HG02798 (cell line): Measurements from ENCODE around the gene TCFL5.

Source experiments
- ATAC-seq: cut with Tn5 transposase; IDR thresholded peaks from one replicate; pipeline ENCODE4 v1.9.1; 2021; ENCODE audit warnings: mild to moderate bottlenecking; ENCODE audit not compliant: unreplicated experiment, poor library complexity

Gene TCFL5

DNA sequence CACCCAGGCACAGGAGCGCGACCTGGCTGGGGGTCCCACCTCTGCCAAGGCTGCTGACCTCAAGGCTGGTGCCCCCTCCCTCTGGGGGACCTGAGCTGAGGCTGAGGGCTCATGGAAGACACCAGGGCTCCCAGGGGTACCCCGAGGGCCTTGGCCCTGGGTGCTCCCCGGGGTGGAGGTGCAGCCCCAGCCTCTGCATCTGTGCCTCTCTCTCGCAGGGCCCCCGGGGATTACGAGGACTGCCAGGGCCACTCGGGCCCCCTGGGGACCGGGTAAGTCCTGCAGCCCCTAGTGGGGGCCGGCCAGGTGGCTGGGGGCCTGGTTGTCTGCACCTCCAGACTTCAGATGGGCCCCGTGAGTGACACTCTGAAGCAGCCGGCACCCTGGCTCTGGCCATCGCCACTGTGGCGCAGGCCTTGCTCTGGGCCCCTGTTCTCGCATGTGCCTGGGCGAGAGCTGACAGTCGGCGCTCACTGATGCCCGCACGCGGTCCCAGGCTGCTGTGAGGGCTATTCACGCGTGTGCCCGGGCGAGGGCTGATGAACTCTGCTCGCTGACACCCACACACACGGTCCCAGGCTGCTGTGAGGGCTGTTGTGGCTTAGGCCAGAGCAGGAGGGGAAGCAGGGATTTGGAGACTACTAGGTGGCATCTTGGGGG lies 35.5 kb downstream of the TCFL5 start:
- ATAC-seq: no peak

DNA sequence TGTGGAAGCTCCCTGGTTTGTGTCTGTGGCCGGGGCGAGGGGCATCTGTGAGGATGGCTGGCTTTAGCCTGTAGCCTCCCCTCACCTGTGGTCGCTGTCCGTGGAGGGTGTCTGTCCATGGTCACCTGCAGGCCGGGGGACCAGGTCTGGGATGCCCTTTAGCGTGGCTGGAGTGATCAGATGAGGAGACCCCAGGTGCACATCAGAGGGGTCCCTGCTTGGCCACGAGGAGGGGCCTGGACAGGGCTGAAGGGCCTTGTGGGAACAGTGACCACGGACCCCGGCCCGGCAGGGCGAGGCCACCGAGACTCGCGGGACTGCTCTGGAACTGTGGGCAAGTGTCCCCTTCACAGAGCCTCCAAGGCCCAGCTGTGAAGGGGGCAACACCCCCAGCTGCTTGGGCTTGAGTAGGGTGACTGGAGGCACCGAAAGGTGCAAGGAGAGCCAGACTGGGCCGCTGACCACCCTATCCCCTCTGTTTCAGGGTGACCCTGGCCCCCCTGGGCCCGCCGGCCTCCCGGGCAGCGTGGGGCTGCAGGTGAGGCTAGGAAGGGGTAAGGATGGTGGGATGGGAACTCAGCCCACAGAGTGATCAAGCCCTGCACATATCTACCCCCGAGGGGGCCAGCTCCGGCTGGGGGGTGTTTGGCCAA lies 36.2 kb downstream of the TCFL5 start:
- no peak for ATAC-seq

DNA sequence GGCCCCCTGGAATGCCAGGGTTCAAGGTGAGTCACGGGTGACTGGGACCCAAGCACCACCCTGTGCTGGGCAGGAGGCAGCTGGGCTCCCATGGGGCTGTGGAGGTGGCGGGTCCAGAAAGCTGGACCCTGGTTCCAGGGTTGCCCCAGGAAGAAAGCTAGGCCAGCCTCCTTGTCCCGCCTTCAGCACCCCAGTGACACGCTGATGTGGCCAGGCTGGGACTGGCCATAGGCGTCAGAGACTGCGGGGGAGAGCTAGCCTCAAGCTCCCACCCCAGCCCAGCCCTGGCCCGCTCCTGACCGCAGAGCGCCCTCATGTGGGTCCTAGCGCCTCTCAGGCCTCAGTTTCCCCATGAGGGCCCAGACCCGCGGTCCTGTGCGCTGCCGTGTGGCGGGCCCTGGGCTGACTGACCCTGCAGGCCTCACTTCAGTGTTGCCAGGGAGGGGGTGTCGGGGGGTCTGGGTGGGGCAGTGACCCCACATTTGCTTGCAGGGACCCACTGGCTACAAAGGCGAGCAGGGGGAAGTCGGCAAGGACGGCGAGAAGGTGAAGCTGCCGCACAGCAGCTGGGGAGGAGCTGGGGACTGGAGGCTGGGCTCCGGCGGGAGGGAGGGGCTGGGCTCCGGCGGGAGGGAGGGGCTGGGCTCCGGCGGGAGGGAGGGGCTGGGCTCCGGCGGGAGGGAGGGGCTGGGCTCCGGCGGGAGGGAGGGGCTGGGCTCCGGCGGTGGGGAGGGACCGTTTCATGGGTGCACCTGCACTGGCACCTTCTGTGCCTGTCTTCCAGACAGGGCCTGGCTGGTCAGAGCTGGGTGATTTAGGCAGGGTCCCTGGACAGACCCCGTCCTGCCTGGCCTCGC lies 36.9 kb downstream of the TCFL5 start:
- ATAC-seq: peak; percentile 33

DNA sequence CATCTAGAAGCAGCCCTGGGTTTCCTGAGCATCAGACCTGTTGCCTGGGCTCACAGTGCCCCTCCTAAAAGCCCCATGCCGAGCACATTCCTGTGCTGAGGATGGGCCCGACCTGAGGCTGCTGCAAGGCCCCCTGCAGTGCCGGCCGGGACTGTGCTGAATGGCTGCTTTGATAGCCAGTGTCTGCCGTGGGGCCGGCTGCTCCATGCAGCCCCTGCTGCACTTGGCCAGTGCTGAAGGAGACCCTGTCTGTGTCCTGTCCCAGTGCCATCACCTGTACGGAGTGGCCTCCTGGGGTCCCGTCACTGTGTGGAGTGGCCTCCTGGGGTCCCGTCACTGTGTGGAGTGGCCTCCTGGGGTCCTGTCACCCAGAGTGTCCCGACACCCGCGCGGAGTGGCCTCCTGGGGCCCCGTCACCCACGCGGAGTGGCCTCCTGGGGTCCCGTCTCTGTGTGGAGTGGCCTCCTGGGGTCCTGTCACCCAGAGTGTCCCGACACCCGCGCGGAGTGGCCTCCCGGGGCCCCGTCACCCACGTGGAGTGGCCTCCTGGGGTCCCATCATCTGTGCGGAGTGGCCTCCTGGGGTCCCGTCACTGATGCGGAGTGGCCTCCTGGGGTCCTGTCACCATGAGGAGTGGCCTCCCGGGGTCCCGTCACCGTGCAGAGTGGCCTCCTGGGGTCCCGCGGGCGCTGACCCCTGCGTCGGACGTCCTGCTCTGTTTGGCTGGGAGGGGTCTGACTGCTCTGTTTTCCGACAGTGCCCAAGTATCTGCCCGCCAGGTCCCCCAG lies 37.7 kb downstream of the TCFL5 start:
- no peak for ATAC-seq

DNA sequence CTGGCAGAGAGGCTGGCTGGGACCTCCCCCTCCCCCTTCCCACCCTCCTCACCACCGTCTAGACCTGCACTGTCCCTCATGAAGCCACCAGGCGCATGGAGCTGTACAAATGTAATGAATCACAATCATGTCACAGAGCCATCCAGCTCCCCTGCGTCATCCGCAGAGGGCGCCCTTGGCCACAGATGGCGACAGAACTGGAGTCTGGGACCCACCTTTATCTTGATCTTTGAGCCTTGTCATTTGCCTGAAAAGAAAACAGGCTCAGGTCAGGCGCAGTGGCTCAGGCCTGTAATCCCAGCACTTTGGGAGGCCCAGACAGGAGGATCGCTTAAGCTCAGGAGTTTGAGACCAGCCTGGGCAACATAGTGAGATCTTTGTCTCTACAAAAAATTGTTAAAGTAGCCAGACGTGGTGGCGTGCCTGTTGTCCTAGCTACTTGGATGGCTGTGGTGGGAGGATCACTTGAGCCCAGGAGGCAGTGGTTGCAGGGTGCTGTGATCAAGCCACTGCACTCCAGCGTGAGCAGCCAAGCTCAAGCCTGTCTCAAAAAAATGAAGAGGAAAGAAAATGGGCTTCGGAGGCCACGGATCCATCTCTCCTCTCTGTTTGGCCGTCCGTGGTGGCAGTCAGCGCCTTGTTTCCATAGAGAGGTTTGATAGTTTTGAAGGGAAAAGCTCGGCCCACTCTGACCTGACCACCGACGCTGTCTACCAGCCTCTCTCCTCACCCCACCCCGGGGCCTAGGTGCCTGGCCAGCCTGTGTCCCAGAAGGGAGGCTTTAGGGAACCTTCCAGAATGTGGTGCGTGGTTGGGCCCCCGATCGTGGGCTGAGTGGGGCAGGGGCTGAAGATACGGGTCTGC lies 38.6 kb downstream of the TCFL5 start:
- no peak for ATAC-seq

DNA sequence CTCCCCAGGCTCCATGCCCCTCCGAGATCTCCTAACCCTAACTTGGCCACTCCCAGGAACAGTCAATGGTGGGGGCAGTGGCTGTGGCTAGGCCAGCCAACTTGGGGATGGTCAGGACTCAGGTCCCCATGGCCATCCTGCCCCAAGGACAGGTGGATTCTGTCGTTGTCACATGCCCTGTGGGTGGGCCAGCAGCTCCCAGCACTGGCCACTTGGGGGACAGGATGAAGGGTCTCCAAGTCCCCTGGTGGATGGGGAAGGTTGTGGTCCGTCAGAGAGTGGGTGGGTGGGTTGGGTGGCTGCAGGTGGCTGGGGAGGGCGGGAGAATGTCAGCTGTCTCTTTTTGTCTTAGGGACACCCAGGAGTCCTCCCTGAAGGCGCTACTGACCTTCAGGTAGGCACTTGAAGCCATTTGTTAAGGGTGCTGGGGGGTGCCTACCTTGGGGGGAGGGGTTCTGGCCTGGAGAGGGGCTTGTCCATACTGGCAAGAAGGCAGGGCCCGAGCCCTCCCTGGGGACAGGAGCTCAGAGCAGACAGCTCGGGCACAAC lies 39.3 kb downstream of the TCFL5 start:
- no peak for ATAC-seq

DNA sequence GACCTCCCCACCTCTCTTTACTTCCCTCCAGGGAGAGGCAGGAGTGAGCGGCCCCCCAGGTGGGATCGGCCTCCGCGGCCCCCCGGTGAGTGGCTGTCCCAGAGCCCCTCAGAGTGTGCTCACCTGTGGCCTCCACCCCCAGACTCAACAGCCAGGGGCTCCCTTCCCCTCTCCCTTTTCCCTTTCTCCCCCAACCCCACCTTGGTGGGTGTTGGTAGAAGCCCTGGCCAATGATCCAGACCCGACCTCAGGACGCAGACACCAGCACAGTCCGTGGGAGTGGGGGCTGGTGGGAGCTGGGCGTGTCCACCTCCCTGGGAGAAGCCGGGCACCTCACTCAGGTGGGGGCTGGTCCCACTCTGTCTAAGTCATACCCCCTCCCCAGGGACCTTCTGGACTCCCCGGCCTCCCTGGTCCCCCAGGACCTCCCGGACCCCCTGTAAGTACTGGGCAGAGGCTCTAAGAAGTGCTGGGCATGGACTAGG lies 39.9 kb downstream of the TCFL5 start:
- ATAC-seq: no peak

DNA sequence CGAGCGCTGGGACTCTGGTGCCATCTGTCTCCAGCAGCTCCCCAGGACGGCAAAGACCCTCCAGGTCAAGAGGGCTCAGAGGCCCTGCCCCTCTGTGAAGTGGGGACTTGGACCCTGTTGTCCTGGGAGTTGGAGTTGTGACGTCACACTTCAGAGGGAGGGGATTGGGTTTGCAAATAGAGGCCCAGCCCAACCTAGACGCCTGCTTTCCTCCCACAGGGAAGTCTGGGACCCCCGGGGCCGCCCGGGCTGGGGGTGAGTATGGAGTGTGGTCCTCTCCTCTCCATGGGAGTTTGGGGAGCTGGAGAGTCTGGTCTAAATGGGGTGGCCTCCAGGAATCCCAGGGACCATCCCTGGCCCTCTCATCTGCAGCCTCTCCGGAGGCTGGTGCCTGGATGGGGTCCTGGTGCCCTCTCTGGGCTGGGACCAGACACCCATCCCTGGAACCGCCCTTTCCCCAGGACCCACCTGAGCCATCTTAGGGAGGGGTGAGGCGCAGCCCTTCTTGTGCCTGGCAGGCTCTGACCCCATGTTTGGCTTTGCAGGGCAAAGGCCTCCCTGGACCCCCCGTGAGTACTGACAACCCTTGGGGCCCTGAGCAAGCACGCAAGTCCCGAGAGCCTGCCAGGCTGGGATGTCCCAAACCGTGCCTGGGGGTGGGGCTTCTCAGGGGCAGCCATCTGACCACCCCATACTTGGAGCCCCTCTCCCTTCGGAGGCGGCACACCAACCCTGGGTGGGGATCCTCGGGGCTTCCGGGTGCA lies 40.5 kb downstream of the TCFL5 start:
- ATAC-seq: no peak

DNA sequence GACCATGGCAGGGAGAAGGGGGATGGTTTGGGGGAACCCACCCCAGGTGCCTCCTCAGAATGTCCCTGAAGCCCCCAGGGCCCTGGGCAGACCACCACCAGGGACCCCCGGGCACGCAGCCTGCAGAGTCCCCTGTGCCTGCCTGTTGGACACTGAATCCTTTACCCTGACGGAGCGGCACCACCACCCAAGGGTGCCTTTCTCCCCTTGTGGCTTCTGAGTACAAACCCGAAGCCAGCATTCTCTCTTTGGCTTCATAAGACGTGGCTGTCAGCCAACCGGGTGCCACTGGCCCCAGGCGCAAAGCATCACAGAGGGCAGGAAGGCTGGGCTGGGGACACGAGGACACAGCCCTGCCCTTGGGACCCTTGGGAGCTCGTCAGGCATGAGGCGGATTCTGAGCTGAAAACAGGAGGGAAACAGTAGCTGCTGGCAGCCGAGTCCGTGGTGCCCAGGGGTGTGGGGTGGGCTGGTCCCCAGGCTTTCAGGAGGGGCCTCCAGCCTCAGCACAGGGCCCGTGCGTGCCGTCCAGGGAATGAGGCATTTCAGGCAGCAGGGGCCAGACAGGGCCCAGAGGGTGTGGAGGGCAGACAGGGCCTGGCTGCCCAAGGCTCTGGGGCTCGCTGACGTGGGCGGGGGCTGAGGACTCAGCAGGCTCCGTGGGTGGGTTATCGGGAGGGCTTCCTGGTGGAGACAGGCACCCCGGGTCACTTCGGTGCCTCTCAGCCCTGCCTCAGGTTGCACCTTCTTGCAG lies 41.2 kb downstream of the TCFL5 start:
- no peak for ATAC-seq

DNA sequence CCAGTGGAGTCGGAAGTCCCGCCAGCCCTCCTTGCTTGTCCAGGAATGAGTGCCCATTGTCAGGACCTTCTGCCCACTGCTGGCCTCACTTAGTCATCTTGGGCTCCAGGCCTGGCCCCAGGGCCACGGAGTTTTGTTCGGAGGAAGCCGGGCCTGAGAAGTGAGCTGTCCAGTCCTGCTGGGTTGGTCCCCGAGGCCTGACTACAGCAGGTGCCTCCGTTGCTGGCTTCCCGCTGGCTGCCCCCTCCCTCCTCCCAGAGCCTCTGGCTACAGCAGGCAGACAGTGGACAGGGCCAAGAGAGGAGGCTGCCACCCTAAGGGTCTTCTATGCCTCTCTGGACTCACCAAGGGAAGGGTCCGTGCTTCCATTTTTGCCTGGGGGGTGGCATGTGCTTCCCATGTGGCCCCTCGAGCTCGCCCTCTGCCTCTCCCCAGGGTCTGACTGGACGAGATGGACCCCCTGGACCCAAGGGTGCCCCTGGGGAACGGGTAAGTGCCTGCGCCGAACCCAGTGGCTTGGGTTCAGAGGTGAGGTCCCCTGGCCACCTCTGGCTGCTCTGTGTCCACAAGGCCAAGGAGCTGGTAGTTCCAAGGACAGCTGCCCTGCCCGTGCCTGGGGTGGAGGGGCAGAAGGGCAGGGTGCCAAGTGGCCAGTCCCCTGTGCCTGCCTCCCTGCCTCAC lies 42.0 kb downstream of the TCFL5 start:
- ATAC-seq: no peak

DNA sequence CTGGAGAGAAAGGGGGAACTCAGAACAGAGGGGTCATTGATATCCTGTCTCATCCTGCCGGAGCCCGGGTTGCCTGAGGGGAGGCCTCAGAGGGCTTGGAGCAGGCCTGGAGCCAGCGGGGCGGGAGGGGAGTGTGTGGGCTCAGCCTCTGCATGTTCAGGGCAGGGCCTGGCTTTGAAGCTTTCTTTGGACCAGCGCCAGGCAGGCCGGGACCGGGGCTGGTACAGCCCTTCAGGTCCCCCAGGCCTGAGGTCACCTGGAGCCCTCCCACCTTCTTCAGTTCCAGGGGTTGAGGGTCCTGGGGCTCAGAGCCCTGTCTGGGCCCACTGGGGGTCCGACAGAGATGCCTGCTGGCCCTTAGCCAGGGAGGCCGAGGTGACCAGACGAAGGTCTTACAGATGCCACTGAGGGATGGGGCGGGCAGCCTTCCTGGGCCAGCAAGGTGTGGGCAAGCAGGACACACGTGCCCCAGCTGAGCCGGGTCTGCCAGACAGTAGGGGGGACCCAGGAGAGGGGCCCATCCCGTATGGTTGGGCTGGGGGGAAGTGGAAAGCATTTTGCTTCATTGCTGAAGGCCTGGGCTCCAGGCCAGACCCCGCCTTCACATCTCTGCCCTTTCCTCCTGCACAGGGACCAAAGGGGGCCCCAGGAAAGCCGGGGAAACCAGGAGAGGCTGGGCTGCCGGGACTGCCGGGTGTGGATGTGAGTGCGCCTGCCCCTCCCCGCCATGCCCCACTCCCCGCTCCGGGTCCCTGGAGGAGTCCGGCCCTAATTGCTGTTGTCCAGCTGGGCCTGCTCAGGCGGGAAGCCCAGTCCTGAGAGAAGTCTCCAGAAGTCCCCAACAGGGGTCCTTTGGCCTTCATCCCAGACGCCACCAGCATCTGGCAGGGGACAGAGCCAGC lies 42.8 kb downstream of the TCFL5 start:
- ATAC-seq: no peak

DNA sequence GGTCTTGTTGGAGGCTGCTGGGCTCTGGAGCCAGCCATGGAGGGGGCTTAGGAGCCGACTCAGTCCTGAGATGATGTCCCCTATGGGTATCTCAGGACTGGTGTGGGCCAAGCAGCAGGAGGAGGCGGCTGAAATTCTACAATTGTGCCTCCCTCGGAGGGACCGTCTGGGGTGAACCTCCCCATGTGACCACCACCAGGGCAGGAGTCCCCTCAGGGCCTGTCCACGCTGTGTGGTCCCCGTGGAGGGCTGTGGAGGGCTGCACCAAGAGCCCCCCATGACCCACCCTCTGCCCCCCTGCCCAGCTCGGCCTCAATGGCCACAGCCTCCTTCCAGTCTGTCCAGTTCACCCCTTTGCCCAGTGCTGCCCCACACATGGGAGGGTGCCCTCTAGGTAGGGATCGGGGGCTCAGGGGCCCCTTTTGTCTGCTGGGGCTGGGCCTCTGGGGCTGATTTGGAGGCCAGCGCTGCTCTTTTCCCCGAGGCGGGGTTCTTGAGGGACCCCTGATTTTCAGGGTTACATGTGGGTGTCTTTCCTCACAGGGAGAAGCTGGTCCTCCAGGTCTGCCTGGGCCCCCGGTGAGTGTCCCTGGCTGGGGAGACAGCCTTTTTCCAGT lies 43.5 kb downstream of the TCFL5 start:
- ATAC-seq: no peak

DNA sequence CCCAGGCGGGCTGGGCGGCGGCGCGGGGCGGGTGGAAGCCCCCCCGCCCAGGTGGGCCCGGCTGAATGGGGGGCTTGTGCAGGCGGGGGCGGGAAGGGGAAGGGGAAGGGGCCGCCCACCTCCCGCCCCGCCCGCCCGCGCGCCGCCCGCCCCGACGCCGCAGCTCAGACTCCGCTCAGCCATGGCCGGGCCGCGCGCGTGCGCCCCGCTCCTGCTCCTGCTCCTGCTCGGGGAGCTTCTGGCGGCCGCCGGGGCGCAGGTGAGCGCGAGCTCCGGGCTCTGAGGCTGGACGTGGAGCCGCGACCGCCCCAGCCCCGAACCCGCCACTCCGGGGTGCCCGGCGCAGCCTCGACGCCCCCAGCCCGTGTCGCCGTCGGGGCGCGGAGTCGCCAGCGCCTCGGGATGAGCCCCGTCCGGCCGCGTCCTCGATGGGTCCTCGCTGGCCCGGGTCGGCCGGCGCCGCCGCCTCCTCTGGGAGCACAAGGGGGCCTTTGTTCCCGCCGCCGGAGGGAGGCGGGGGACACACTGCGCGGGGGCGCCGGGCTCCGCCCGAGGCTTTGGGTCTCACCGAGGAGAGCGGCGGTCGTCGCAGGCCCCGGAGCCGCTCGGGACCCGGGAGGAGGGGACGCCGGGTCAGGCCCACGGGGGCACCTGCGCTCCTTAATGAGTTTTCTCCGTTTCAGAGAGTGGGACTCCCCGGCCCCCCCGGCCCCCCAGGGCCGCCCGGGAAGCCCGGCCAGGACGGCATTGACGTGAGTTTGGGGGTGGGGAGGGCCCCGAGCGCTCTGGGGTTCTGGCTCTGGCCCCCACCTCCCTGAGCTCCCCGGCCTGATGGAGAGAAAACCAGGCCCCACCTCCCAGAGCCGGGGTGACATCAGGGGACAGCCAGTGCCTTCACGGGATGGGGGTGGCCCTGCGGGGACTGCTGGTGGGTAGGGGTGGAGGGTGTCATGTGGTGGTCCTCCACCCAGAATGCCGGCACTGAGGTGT lies 44.4 kb downstream of the TCFL5 start, which contains the start of gene COL9A3:
Gene COL9A3 (plus strand): TSS at position 167 of the 990 bp plus-strand sequence. CDS start 15 bp downstream, at position 182.
- ATAC-seq: no peak

DNA sequence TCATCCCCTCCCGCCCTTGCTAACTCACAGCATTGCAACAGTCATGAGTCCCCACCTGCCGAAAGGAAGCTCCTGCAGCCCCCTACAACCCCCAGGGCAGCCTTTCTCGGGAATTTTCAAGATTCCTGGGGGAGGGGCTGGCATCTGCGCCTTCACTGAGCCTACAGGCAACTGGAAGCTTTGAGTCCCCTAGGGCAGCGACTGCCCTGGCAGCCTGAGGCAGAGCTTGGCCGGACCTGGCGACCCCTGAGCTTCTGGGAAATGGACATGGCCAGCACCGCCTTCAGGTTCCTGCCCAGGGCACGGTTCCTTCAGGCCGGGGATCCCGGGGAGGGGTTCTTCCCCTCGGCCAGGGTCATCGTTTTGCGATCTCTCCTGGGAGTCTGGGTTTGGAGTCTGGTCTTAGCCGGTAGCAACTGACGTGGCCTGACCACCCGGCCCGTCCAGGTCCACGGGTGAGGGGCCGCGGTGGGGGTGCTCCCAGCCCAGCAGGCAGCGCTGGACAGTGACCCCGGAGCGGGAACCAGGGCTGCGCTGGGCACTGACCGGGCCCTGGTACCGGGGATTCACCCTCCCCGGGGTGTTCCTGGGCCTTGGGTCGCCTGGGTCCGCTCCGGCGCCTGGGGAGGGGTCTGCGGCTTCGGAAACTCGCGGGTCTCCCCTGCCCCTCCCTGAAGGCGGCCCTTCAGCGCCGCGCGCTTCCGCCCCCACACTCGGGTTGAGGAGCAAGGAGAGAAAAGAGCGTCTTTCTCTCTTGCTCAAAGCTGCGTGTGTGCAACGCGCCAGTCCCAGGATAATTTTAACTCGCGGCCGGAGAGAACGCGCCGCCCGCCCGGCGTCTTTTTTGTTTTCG lies 45.4 kb downstream of the TCFL5 start:
- ATAC-seq: no peak
